Measurements from ENCODE around the gene SRA1.

Gene SRA1

GRCh38 chr5:140566665-140567064 is 9.4 kb upstream of the SRA1 start:
- no peak overlapping the region for H3K4me3 ChIP-seq (replicated peaks; ENCODE audit: low read depth, low read length)
- DNase-seq (ENCODE audit: low read depth), result no peak
- TF ChIP-seq CTCF (IDR thresholded peaks at IDR 0.05; ENCODE audit: low read length, missing control alignments), result no peak

- DNase-seq (ENCODE audit: low read depth), result peak; percentile 39
- peak overlapping the region; percentile 95 for H3K4me3 ChIP-seq (replicated peaks; ENCODE audit: low read depth, low read length)
- no peak for TF ChIP-seq CTCF (IDR thresholded peaks at IDR 0.05; ENCODE audit: low read length, missing control alignments)
Measured at GRCh38 chr5:140565780-140566095, 8.5 kb upstream of the SRA1 start.

- peak; percentile 23 for DNase-seq (ENCODE audit: low read depth)
- peak overlapping the region; percentile 95 for H3K4me3 ChIP-seq (replicated peaks; ENCODE audit: low read depth, low read length)
- no peak for TF ChIP-seq CTCF (IDR thresholded peaks at IDR 0.05; ENCODE audit: low read length, missing control alignments)
Measured at GRCh38 chr5:140565024-140565779, 7.9 kb upstream of the SRA1 start.

GRCh38 chr5:140564196-140565023 is 7.1 kb upstream of the SRA1 start, which contains the start of the genes APBB3 and SLC35A4:
Gene APBB3 (minus strand): TSS chr5:140564598. CDS start chr5:140564245, 353 bp downstream.
Gene SLC35A4 (plus strand): TSS chr5:140564828. CDS start chr5:140567170, 2,342 bp downstream.
- no peak for TF ChIP-seq CTCF (IDR thresholded peaks at IDR 0.05; ENCODE audit: low read length, missing control alignments)
- peak; percentile 99 for DNase-seq (ENCODE audit: low read depth)
- peak within 1 kb of the TSS; percentile 95 for H3K4me3 ChIP-seq (replicated peaks; ENCODE audit: low read depth, low read length)

GRCh38 chr5:140563596-140563995 is 6.3 kb upstream of the SRA1 start:
- H3K4me3 ChIP-seq (replicated peaks; ENCODE audit: low read depth, low read length), result peak overlapping the region; percentile 95

More at GRCh38 chr5:140563596-140563995, 6.3 kb upstream of the SRA1 start:
- no peak for DNase-seq (ENCODE audit: low read depth)
- no peak for TF ChIP-seq CTCF (IDR thresholded peaks at IDR 0.05; ENCODE audit: low read length, missing control alignments)
